IPS-15b (cell line): Measurements from ENCODE around the gene MFF.
"Not testable (repeated sequence)": the region's sequence is repeated elsewhere in the genome, so short reads cannot be mapped to it uniquely, and the experiment has no call there.

Experiments used
- H3K27me3 ChIP-seq: one replicate; pipeline ENCODE4 v1.6.1; 2013; ENCODE audit warnings: low read length; ENCODE audit not compliant: control insufficient read depth, insufficient read depth
- H3K36me3 ChIP-seq: one replicate; pipeline ENCODE4 v1.6.1; 2013; ENCODE audit warnings: low read length; ENCODE audit not compliant: control insufficient read depth, insufficient read depth
- H3K4me1 ChIP-seq: one replicate; pipeline ENCODE4 v1.6.1; 2013; ENCODE audit warnings: mild to moderate bottlenecking, low read length; ENCODE audit not compliant: control insufficient read depth, insufficient read depth
- H3K4me3 ChIP-seq: one replicate; pipeline ENCODE4 v1.5.1; 2013; ENCODE audit warnings: low read depth, low read length
- H3K9ac ChIP-seq: one replicate; pipeline ENCODE4 v1.6.1; 2013; ENCODE audit warnings: low read depth, mild to moderate bottlenecking, low read length
- H3K9me3 ChIP-seq: one replicate; pipeline ENCODE4 v1.6.1; 2013; ENCODE audit warnings: mild to moderate bottlenecking, low read length; ENCODE audit not compliant: control insufficient read depth, insufficient read depth

Gene MFF

DNA sequence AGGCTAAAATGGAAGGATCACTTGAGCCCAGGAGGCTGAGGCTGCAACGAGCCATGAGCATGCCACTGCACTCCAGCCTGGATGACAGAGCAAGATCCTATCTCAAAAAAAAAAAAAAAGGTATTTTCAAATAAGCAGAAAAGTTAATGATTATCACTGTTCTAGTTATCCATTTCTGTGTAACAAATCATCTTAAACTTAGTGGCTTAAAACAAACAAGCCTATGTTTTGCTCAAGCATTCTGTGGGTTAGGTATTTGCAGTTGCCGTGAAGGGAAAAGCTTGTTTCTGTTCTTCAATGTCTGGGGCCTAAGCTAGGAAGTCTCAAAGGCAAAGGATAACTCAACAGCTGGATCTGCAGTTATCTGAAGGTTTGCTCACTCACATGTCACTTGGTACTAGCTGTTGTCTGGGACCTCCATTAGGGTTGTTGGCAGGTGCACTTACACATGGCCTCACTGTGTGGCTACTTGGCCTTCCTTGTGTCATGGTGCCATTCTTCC is 14.1 kb downstream of the MFF start:
- peaks cover 3% of the 10 kb centered on the region for H3K36me3 ChIP-seq

DNA sequence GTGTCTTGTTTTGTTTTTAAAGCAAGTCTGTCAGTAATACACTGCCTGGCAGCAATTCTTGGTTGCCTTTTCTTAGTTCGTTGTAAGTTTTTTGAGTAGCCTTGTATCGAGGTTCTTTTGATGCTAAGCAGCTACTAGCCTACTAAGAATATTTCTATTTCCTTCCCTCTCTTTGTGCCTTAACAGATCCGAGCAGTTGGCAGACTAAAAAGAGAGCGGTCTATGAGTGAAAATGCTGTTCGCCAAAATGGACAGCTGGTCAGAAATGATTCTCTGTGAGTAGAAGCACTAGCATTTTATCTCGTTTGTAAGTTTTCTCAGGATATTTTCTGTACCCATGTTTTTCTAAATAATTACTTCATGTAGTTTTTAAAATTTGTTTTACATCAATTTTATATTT is 15.1 kb downstream of the MFF start:
- Histone ChIP-seq H3K9ac (no peak overlapping the region), H3K9me3 (no peaks in the 10 kb centered on the region), H3K4me1 (no peaks in the 10 kb centered on the region), H3K36me3 (no peaks in the 10 kb centered on the region), H3K4me3 (no peak overlapping the region), H3K27me3 (no peaks in the 10 kb centered on the region)

More for the DNA sequence above, 14.1 kb downstream of the MFF start:
- H3K4me1 ChIP-seq, result no peaks in the 10 kb centered on the region
- H3K9me3 ChIP-seq, result no peaks in the 10 kb centered on the region
- no peaks in the 10 kb centered on the region for H3K27me3 ChIP-seq
- no peak overlapping the region for H3K4me3 ChIP-seq
- no peak overlapping the region for H3K9ac ChIP-seq

DNA sequence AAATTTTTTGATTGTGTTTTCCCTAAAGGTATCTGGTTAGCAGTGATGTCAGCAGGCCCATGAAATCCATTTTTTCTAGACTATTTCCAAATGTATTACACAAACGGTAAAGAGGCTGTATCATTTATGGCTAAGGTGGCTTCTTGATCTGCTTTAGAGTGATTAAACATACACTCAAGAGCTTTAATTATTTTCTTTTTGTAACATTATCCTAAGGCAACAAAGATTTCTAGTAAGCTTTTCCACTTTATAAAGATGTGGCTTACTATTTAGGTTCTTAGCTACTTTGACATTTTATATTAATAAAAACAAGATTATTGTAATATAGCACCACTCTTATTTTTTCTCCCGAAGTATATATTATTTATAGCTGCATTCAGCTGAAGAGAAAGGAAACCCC is 16.5 kb downstream of the MFF start:
- no peaks in the 10 kb centered on the region for H3K27me3 ChIP-seq
- H3K9ac ChIP-seq, result no peak overlapping the region
- H3K36me3 ChIP-seq, result no peaks in the 10 kb centered on the region
- no peaks in the 10 kb centered on the region for H3K9me3 ChIP-seq
- no peaks in the 10 kb centered on the region for H3K4me1 ChIP-seq
- H3K4me3 ChIP-seq, result no peak overlapping the region

DNA sequence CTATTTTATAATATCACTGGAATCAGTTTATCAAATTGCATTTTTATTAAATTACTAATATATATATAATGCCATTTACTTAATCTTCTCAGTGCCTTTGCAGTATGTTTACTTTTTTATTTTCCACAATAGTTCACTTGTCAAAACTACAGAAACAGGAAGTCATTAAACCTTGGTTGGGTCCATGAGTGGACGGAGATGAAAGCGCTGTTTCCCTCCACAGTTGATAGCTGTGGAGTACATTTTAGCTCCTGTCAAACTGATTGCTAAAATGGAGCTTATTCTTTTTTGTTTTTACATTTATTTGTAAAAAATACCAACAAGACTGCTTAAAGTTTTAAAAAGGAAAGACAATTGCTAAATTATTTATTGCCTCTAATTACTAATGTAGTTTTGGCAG is 19.2 kb downstream of the MFF start:
- no peaks in the 10 kb centered on the region for H3K4me1 ChIP-seq

DNA sequence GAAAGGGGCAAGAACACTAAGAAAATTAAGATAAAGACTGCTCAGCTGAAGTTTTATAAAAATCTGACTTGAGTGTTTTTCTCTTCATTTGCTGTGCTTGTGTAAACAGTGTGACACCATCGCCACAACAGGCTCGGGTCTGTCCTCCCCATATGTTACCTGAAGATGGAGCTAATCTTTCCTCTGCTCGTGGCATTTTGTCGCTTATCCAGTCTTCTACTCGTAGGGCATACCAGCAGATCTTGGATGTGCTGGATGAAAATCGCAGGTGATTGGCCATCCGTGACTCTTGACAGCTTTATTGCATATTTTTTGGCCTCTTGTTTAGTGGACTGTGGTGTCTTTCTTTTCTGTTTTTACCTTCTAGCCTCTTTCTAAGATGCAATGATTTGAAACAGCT is 22.1 kb downstream of the MFF start:
- Histone ChIP-seq H3K4me3 (no peak overlapping the region), H3K4me1 (no peaks in the 10 kb centered on the region), H3K9me3 (no peaks in the 10 kb centered on the region), H3K27me3 (no peaks in the 10 kb centered on the region), H3K36me3 (no peaks in the 10 kb centered on the region), H3K9ac (no peak overlapping the region)

More for the DNA sequence above, 19.2 kb downstream of the MFF start:
- Histone ChIP-seq H3K27me3 (no peaks in the 10 kb centered on the region), H3K4me3 (no peak overlapping the region), H3K9me3 (no peaks in the 10 kb centered on the region), H3K36me3 (no peaks in the 10 kb centered on the region), H3K9ac (no peak overlapping the region)

DNA sequence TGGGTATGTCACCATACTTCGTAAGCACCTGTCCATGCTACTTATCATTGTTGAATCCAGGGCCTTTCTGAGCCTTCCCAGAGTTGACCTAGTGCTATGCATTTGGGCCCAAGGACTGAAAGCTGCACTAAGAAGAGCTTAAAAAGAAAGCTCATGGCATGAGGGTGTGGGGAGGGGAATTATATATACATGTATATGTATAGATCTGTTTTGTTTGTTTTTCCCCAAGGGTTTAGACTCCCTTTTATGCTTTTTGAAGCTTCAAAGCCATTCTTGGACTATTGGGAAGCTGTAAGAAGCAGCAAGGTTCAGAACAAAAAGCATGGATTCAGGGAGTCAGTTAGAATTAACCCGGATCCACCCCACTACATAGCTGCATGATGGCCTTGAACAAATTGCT is 23.3 kb downstream of the MFF start:
- Histone ChIP-seq H3K9ac (no peak overlapping the region), H3K27me3 (no peaks in the 10 kb centered on the region), H3K9me3 (no peaks in the 10 kb centered on the region), H3K36me3 (no peaks in the 10 kb centered on the region), H3K4me1 (no peaks in the 10 kb centered on the region), H3K4me3 (no peak overlapping the region)

DNA sequence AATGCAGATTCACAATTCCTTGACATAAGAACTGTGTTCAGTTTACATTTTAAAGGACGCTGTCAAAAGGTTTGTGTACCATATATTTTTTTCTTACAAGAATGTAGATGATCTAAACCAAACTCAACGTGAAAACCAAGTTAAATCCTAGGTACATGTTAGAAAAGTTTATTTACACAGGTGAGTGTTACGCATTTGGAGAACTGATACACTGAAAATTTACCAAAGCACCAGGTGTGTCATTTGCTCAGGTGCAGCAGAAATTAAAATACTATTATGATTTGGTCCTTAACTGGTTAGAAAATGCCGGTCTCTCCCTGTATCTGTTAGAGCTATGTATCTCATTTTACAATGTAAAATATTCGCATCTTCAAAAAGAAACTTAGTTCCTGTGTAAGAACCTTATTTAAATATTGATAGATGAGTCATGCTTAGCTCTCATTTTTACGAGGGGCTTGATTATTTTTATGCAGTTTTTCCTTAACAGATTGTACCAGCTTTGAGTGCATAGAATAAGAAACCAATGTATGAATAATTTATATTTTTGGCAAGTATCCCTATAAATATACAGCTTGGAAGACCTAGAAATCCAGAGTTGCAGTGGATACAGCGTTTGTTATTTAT is 25.1 kb downstream of the MFF start:
- Histone ChIP-seq H3K36me3 (no peaks in the 10 kb centered on the region), H3K9ac (no peak overlapping the region), H3K4me1 (no peaks in the 10 kb centered on the region), H3K27me3 (no peaks in the 10 kb centered on the region), H3K9me3 (no peaks in the 10 kb centered on the region), H3K4me3 (no peak overlapping the region)

DNA sequence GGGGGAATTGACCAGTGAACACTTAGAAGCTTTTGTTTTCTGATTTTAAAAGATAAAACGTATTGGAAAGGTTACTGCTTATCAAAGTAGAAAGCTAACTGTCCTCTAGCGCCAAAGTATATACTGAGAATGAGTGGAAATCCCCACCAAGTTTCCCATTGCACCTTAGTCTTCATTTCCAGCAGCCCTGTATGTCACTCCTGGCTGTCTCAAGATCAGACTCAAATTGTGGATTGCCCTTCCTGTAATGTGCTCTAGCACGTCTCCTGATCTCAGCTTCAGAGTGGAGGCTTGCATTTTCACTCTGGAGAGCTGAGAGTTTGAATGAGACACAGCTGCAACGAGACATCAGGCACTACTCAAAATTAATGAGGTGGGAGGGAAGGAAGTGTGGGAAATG is 26.6 kb downstream of the MFF start:
- Histone ChIP-seq H3K36me3 (peaks cover 8% of the 10 kb centered on the region), H3K4me3 (no peak overlapping the region), H3K4me1 (no peaks in the 10 kb centered on the region), H3K27me3 (no peaks in the 10 kb centered on the region), H3K9ac (no peak overlapping the region), H3K9me3 (no peaks in the 10 kb centered on the region)

DNA sequence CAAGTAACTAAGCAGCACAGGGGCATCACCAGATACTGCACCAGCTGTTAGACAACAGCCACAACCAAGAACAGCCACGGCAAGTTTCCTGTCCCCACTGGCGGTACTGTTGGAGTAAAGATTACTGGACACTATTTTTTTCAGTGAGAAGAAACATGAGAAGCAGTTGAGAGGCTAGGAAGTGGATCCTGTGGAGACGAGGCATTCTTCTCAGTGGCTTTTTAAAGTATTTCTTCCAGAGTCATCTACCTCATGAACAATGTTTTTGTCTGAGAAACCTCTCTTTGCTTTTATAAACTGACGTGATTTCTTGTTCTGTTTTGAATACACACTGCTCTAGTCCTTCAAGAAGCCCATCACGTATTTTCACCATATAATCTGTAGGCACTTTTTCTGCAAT is 35.3 kb downstream of the MFF start:
- Histone ChIP-seq H3K27me3 (no peaks in the 10 kb centered on the region), H3K4me3 (no peak overlapping the region), H3K9me3 (no peaks in the 10 kb centered on the region), H3K36me3 (peaks cover 8% of the 10 kb centered on the region), H3K4me1 (no peaks in the 10 kb centered on the region), H3K9ac (no peak overlapping the region)

DNA sequence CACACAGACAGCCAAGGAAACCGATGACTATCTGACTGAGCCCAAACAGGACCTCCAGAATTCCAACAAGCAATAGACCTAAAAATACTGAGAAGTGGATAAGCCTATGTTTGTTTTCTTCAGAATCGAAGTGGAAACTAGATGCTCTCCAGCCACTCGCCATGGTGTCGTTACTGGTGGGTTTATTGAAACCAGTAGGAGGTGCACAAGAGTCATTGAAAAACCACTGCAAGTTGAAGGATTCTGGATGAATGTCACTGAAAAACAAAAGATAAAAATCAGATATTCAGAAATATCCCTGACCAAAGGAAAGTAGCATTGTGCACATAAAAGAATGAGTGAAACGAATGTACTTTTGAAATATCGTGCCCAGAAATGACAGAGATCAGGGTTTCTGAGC is 38.7 kb downstream of the MFF start:
- Histone ChIP-seq H3K36me3 (no peaks in the 10 kb centered on the region), H3K4me1 (no peaks in the 10 kb centered on the region), H3K4me3 (no peak overlapping the region), H3K9ac (no peak overlapping the region), H3K9me3 (no peaks in the 10 kb centered on the region), H3K27me3 (no peaks in the 10 kb centered on the region)

DNA sequence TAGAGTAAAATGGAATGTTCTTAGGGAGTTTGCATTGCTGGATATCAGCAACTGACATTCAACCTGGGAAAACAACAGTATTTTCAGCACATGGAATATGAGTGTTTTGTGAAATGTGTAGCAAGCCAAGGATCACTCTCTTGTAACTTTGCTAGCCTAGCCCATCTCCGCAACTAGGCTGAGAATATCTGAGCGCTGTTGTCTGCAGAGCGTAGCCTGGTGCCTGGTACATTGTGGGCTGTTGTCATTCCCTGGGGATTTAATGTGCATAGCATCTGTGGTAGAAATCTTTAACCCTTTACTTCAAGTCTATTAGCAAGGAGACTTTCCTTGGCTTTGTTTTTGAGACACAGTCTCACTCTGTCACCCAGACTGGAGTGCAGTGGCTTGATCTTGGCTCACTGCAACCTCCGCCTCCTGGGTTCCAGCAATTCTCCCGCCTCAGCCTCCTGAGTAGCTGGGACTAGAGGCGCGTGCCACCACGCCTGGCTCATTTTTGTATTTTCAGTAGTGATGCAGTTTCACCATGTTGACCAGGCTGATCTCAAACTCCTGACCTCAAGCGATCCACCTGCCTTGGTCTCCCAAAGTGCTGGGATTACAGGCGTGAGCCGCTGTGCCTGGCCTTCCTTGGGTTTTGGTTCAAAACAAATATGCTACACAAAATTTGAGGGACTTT is 39.7 kb downstream of the MFF start:
- H3K36me3 ChIP-seq, H3K4me3 ChIP-seq, H3K4me1 ChIP-seq, H3K9me3 ChIP-seq, H3K9ac ChIP-seq, H3K27me3 ChIP-seq: not testable (repeated sequence)

DNA sequence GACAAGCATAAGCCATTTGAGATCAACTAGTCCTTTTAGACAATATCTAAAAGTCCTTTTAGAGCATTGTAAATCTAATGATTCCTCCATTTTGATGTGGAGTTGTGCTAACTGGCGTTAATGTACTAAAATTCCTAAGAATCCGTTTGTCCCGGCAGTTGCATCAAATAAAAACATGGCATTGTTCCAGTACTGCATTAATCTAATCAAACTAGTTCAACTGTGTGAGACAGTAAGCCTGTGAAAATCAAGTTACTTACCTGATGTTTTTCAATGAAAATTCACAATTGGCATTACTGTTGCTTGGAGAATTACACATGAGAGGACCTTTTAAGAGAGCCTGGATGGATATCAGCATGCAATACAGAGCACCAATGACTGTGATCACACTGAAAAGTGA is 40.8 kb downstream of the MFF start:
- Histone ChIP-seq H3K4me3 (no peak overlapping the region), H3K27me3 (no peaks in the 10 kb centered on the region), H3K9me3 (no peaks in the 10 kb centered on the region), H3K9ac (no peak overlapping the region), H3K36me3 (no peaks in the 10 kb centered on the region), H3K4me1 (no peaks in the 10 kb centered on the region)
